ENCODE measurements around the gene SYPL2. TPM values are rescaled to one million over a fixed set of nuclear protein-coding genes. Genes with fewer than 3 reads are reported as not detected.

SYPL2 gene
- total and polyA plus RNA-seq, 8 donors, result 0.45 to 1.0 (median 0.58) TPM; not detected in 3

GRCh38 chr1:109479311-109479710, 13.0 kb downstream of the SYPL2 start:
- intact Hi-C loops (cut with DNase I; ENCODE audit: low total_unique reads), result no loop called here
- TF ChIP-seq EP300 (IDR thresholded peaks at IDR 0.05) (no peak), CTCF (IDR thresholded peaks at IDR 0.05) (no peak), POLR2AphosphoS5 (IDR thresholded peaks at IDR 0.05) (no peak), POLR2A (IDR thresholded peaks at IDR 0.05) (no peak)

GRCh38 chr1:109479901-109480300, 13.6 kb downstream of the SYPL2 start:
- no peak for TF ChIP-seq POLR2A (IDR thresholded peaks at IDR 0.05)
- no peak for TF ChIP-seq CTCF (IDR thresholded peaks at IDR 0.05)
- TF ChIP-seq POLR2AphosphoS5 (IDR thresholded peaks at IDR 0.05), result no peak
- no peak for TF ChIP-seq EP300 (IDR thresholded peaks at IDR 0.05)
- peaks cover 0 to 42% (median 2%) of the 10 kb centered on the region in 4 donors for H3K36me3 ChIP-seq
- no peaks in the 10 kb centered on the region for H3K9me3 ChIP-seq
- WGBS, 5 donors, result 87 to 93% (median 88%) methylated on average over 3 of the region's 3 CpGs
- no peaks in the 10 kb centered on the region for H3K27me3 ChIP-seq
- intact Hi-C loops (cut with DNase I; ENCODE audit: low total_unique reads), result no loop called here
- peak in 1 of 2 donors; percentile 2 for DNase-seq
- peaks cover 7 to 19% (median 16%) of the 10 kb centered on the region in 4 donors for H3K4me1 ChIP-seq
- H3K27ac ChIP-seq, result no peak overlapping the region
- no peak overlapping the region for H3K4me3 ChIP-seq

More at GRCh38 chr1:109479311-109479710, 13.0 kb downstream of the SYPL2 start:
- DNase-seq, result peak in 1 of 2 donors; percentile 15
- Histone ChIP-seq H3K9me3 (no peaks in the 10 kb centered on the region), H3K4me3 (no peak overlapping the region), H3K27ac (no peak overlapping the region), H3K4me1 (peaks cover 2 to 13% (median 10%) of the 10 kb centered on the region in 4 donors), H3K36me3 (peaks cover 0 to 42% (median 2%) of the 10 kb centered on the region in 4 donors), H3K27me3 (no peaks in the 10 kb centered on the region)
- 61 to 75% (median 71%) methylated on average over 5 of the region's 5 CpGs for WGBS, 5 donors

- intact Hi-C loops (cut with DNase I; ENCODE audit: low total_unique reads), result no loop called here
- no peak overlapping the region for H3K27ac ChIP-seq
- TF ChIP-seq EP300 (IDR thresholded peaks at IDR 0.05) (no peak), CTCF (IDR thresholded peaks at IDR 0.05) (no peak), POLR2AphosphoS5 (IDR thresholded peaks at IDR 0.05) (no peak)
- no peak for DNase-seq
- H3K4me1 ChIP-seq, result peaks cover 12 to 27% (median 24%) of the 10 kb centered on the region in 4 donors
- peaks cover 0 to 26% (median 5%) of the 10 kb centered on the region in 4 donors for H3K36me3 ChIP-seq
- H3K27me3 ChIP-seq, result no peaks in the 10 kb centered on the region
- 74 to 82% (median 81%) methylated on average over 2 of the region's 2 CpGs for WGBS, 5 donors
- no peaks in the 10 kb centered on the region for H3K9me3 ChIP-seq
- H3K4me3 ChIP-seq, result no peak overlapping the region
Observed at GRCh38 chr1:109481646-109482045, 15.3 kb downstream of the SYPL2 start.

- H3K4me3 ChIP-seq, result no peak overlapping the region
- no peak for DNase-seq
- no peak for TF ChIP-seq CTCF (IDR thresholded peaks at IDR 0.05)
- no peak for TF ChIP-seq EP300 (IDR thresholded peaks at IDR 0.05)
- TF ChIP-seq POLR2A (IDR thresholded peaks at IDR 0.05), result no peak
- no peak for TF ChIP-seq POLR2AphosphoS5 (IDR thresholded peaks at IDR 0.05)
- no peaks in the 10 kb centered on the region for H3K9me3 ChIP-seq
- no peak overlapping the region for H3K27ac ChIP-seq
- no peaks in the 10 kb centered on the region for H3K27me3 ChIP-seq
- intact Hi-C loops (cut with DNase I; ENCODE audit: low total_unique reads), result no loop called here
- H3K36me3 ChIP-seq, result peaks cover 0 to 25% (median 7%) of the 10 kb centered on the region in 4 donors
- H3K4me1 ChIP-seq, result peaks cover 12 to 27% (median 24%) of the 10 kb centered on the region in 4 donors
Observed at GRCh38 chr1:109482242-109482641, 15.9 kb downstream of the SYPL2 start.

Measured in stomach (tissue), 9 donors.